ENCODE measurements around the gene NFIB. TPM values are rescaled to one million over a fixed set of nuclear protein-coding genes. Genes with fewer than 3 reads are reported as not detected.

The NFIB gene
- total RNA-seq, 1 experiment from 2014 or later: 3.6 TPM

- Histone ChIP-seq H3K9ac (ENCODE audit: low read length) (no peak overlapping the region), H3K4me1 (ENCODE audit: low read length) (no peaks in the 10 kb centered on the region), H3K27me3 (ENCODE audit: low read length) (no peaks in the 10 kb centered on the region), H3K9me2 (replicated peaks; ENCODE audit: insufficient read depth, low read length) (no peaks in the 10 kb centered on the region), H4K20me1 (ENCODE audit: insufficient read depth, low read depth, low read length) (no peaks in the 10 kb centered on the region), H3K9me3 (ENCODE audit: low read length) (no peaks in the 10 kb centered on the region), H3K4me3 (ENCODE audit: low read length) (no peak overlapping the region), H3K79me2 (ENCODE audit: low read length) (no peaks in the 10 kb centered on the region), H3K4me2 (ENCODE audit: low read depth, low read length, poor library complexity, severe bottlenecking) (no peak overlapping the region), H2AFZ (ENCODE audit: low read length) (no peak overlapping the region), H3K36me3 (ENCODE audit: insufficient read depth, low read length) (no peaks in the 10 kb centered on the region), H3K27ac (ENCODE audit: low read length) (no peak overlapping the region)
- no peak for DNase-seq
Observed at GRCh38 chr9:14133394-14133793, 180.5 kb downstream of the NFIB start.

GRCh38 chr9:14132775-14133174, 181.2 kb downstream of the NFIB start:
- no peaks in the 10 kb centered on the region for H3K79me2 ChIP-seq (ENCODE audit: low read length)
- no peaks in the 10 kb centered on the region for H4K20me1 ChIP-seq (ENCODE audit: insufficient read depth, low read depth, low read length)
- no peak overlapping the region for H3K27ac ChIP-seq (ENCODE audit: low read length)
- no peak overlapping the region for H2AFZ ChIP-seq (ENCODE audit: low read length)
- H3K4me2 ChIP-seq (ENCODE audit: low read depth, low read length, poor library complexity, severe bottlenecking): no peak overlapping the region
- DNase-seq: no peak
- no peaks in the 10 kb centered on the region for H3K9me2 ChIP-seq (replicated peaks; ENCODE audit: insufficient read depth, low read length)
- no peaks in the 10 kb centered on the region for H3K27me3 ChIP-seq (ENCODE audit: low read length)
- no peaks in the 10 kb centered on the region for H3K36me3 ChIP-seq (ENCODE audit: insufficient read depth, low read length)
- H3K9ac ChIP-seq (ENCODE audit: low read length): no peak overlapping the region
- no peak overlapping the region for H3K4me3 ChIP-seq (ENCODE audit: low read length)
- H3K9me3 ChIP-seq (ENCODE audit: low read length): no peaks in the 10 kb centered on the region
- no peaks in the 10 kb centered on the region for H3K4me1 ChIP-seq (ENCODE audit: low read length)

- Histone ChIP-seq H3K79me2 (ENCODE audit: low read length) (no peaks in the 10 kb centered on the region), H3K27ac (ENCODE audit: low read length) (no peak overlapping the region)
Observed at GRCh38 chr9:14131356-14132088, 182.4 kb downstream of the NFIB start.

GRCh38 chr9:14127656-14128055, 186.3 kb downstream of the NFIB start:
- Histone ChIP-seq H3K9me3 (ENCODE audit: low read length) (no peaks in the 10 kb centered on the region), H3K79me2 (ENCODE audit: low read length) (no peaks in the 10 kb centered on the region), H3K4me1 (ENCODE audit: low read length) (no peaks in the 10 kb centered on the region), H3K9me2 (replicated peaks; ENCODE audit: insufficient read depth, low read length) (no peaks in the 10 kb centered on the region), H3K9ac (ENCODE audit: low read length) (no peak overlapping the region), H4K20me1 (ENCODE audit: insufficient read depth, low read depth, low read length) (no peaks in the 10 kb centered on the region), H3K27me3 (ENCODE audit: low read length) (no peaks in the 10 kb centered on the region), H3K27ac (ENCODE audit: low read length) (no peak overlapping the region), H3K4me2 (ENCODE audit: low read depth, low read length, poor library complexity, severe bottlenecking) (no peak overlapping the region), H2AFZ (ENCODE audit: low read length) (no peak overlapping the region), H3K4me3 (ENCODE audit: low read length) (no peak overlapping the region), H3K36me3 (ENCODE audit: insufficient read depth, low read length) (no peaks in the 10 kb centered on the region)
- no peak for DNase-seq

More at GRCh38 chr9:14131356-14132088, 182.4 kb downstream of the NFIB start:
- DNase-seq: no peak
- no peak overlapping the region for H3K9ac ChIP-seq (ENCODE audit: low read length)
- no peak overlapping the region for H3K4me2 ChIP-seq (ENCODE audit: low read depth, low read length, poor library complexity, severe bottlenecking)
- H3K4me3 ChIP-seq (ENCODE audit: low read length): no peak overlapping the region
- no peaks in the 10 kb centered on the region for H3K36me3 ChIP-seq (ENCODE audit: insufficient read depth, low read length)
- H4K20me1 ChIP-seq (ENCODE audit: insufficient read depth, low read depth, low read length): no peaks in the 10 kb centered on the region
- no peaks in the 10 kb centered on the region for H3K9me3 ChIP-seq (ENCODE audit: low read length)
- no peaks in the 10 kb centered on the region for H3K4me1 ChIP-seq (ENCODE audit: low read length)
- no peaks in the 10 kb centered on the region for H3K27me3 ChIP-seq (ENCODE audit: low read length)
- H3K9me2 ChIP-seq (replicated peaks; ENCODE audit: insufficient read depth, low read length): no peaks in the 10 kb centered on the region
- H2AFZ ChIP-seq (ENCODE audit: low read length): no peak overlapping the region

- Histone ChIP-seq H3K4me2 (ENCODE audit: low read depth, low read length, poor library complexity, severe bottlenecking) (no peak overlapping the region), H3K27me3 (ENCODE audit: low read length) (no peaks in the 10 kb centered on the region), H3K9ac (ENCODE audit: low read length) (no peak overlapping the region), H3K9me3 (ENCODE audit: low read length) (no peaks in the 10 kb centered on the region), H2AFZ (ENCODE audit: low read length) (no peak overlapping the region), H3K9me2 (replicated peaks; ENCODE audit: insufficient read depth, low read length) (no peaks in the 10 kb centered on the region), H3K79me2 (ENCODE audit: low read length) (no peaks in the 10 kb centered on the region), H3K4me3 (ENCODE audit: low read length) (no peak overlapping the region), H3K36me3 (ENCODE audit: insufficient read depth, low read length) (no peaks in the 10 kb centered on the region), H3K27ac (ENCODE audit: low read length) (no peak overlapping the region), H3K4me1 (ENCODE audit: low read length) (no peaks in the 10 kb centered on the region), H4K20me1 (ENCODE audit: insufficient read depth, low read depth, low read length) (no peaks in the 10 kb centered on the region)
- no peak for DNase-seq
Observed at GRCh38 chr9:14119694-14120514, 194.0 kb downstream of the NFIB start.

GRCh38 chr9:14112226-14112625, 201.7 kb downstream of the NFIB start:
- H3K4me3 ChIP-seq (ENCODE audit: low read length): no peak overlapping the region
- H3K79me2 ChIP-seq (ENCODE audit: low read length): no peaks in the 10 kb centered on the region
- H3K4me1 ChIP-seq (ENCODE audit: low read length): no peaks in the 10 kb centered on the region
- no peaks in the 10 kb centered on the region for H3K9me3 ChIP-seq (ENCODE audit: low read length)
- H3K9me2 ChIP-seq (replicated peaks; ENCODE audit: insufficient read depth, low read length): no peaks in the 10 kb centered on the region
- no peak overlapping the region for H2AFZ ChIP-seq (ENCODE audit: low read length)
- no peak overlapping the region for H3K27ac ChIP-seq (ENCODE audit: low read length)
- no peaks in the 10 kb centered on the region for H3K27me3 ChIP-seq (ENCODE audit: low read length)
- no peaks in the 10 kb centered on the region for H4K20me1 ChIP-seq (ENCODE audit: insufficient read depth, low read depth, low read length)
- H3K4me2 ChIP-seq (ENCODE audit: low read depth, low read length, poor library complexity, severe bottlenecking): no peak overlapping the region
- H3K36me3 ChIP-seq (ENCODE audit: insufficient read depth, low read length): no peaks in the 10 kb centered on the region
- H3K9ac ChIP-seq (ENCODE audit: low read length): no peak overlapping the region
- no peak for DNase-seq

GRCh38 chr9:14111696-14112095, 202.2 kb downstream of the NFIB start:
- no peak overlapping the region for H3K4me2 ChIP-seq (ENCODE audit: low read depth, low read length, poor library complexity, severe bottlenecking)
- no peaks in the 10 kb centered on the region for H3K79me2 ChIP-seq (ENCODE audit: low read length)
- no peak overlapping the region for H2AFZ ChIP-seq (ENCODE audit: low read length)
- no peak overlapping the region for H3K27ac ChIP-seq (ENCODE audit: low read length)
- H3K9me2 ChIP-seq (replicated peaks; ENCODE audit: insufficient read depth, low read length): no peaks in the 10 kb centered on the region
- no peak for DNase-seq
- H3K4me1 ChIP-seq (ENCODE audit: low read length): no peaks in the 10 kb centered on the region
- H3K27me3 ChIP-seq (ENCODE audit: low read length): no peaks in the 10 kb centered on the region
- H3K4me3 ChIP-seq (ENCODE audit: low read length): no peak overlapping the region
- no peaks in the 10 kb centered on the region for H3K36me3 ChIP-seq (ENCODE audit: insufficient read depth, low read length)
- no peaks in the 10 kb centered on the region for H3K9me3 ChIP-seq (ENCODE audit: low read length)
- no peak overlapping the region for H3K9ac ChIP-seq (ENCODE audit: low read length)
- no peaks in the 10 kb centered on the region for H4K20me1 ChIP-seq (ENCODE audit: insufficient read depth, low read depth, low read length)

- Histone ChIP-seq H2AFZ (ENCODE audit: low read length) (no peak overlapping the region), H3K36me3 (ENCODE audit: insufficient read depth, low read length) (no peaks in the 10 kb centered on the region), H3K27me3 (ENCODE audit: low read length) (no peaks in the 10 kb centered on the region), H3K4me2 (ENCODE audit: low read depth, low read length, poor library complexity, severe bottlenecking) (no peak overlapping the region), H3K9me3 (ENCODE audit: low read length) (no peaks in the 10 kb centered on the region), H3K4me1 (ENCODE audit: low read length) (no peaks in the 10 kb centered on the region), H3K79me2 (ENCODE audit: low read length) (no peaks in the 10 kb centered on the region), H3K9ac (ENCODE audit: low read length) (no peak overlapping the region), H4K20me1 (ENCODE audit: insufficient read depth, low read depth, low read length) (no peaks in the 10 kb centered on the region), H3K9me2 (replicated peaks; ENCODE audit: insufficient read depth, low read length) (no peaks in the 10 kb centered on the region), H3K4me3 (ENCODE audit: low read length) (no peak overlapping the region), H3K27ac (ENCODE audit: low read length) (no peak overlapping the region)
- DNase-seq: no peak
Observed at GRCh38 chr9:14107977-14108376, 206.0 kb downstream of the NFIB start.
